GM18867 (cell line): ENCODE measurements around the gene LRRC4C.

Experiments used
- ATAC-seq: cut with Tn5 transposase; IDR thresholded peaks from one replicate; pipeline ENCODE4 v1.9.1; 2021; ENCODE audit warnings: mild to moderate bottlenecking, moderate library complexity; ENCODE audit not compliant: unreplicated experiment

Gene LRRC4C

GRCh38 chr11:41419901-41420300 is 39.6 kb downstream of the LRRC4C start:
- ATAC-seq, result no peak

DNA sequence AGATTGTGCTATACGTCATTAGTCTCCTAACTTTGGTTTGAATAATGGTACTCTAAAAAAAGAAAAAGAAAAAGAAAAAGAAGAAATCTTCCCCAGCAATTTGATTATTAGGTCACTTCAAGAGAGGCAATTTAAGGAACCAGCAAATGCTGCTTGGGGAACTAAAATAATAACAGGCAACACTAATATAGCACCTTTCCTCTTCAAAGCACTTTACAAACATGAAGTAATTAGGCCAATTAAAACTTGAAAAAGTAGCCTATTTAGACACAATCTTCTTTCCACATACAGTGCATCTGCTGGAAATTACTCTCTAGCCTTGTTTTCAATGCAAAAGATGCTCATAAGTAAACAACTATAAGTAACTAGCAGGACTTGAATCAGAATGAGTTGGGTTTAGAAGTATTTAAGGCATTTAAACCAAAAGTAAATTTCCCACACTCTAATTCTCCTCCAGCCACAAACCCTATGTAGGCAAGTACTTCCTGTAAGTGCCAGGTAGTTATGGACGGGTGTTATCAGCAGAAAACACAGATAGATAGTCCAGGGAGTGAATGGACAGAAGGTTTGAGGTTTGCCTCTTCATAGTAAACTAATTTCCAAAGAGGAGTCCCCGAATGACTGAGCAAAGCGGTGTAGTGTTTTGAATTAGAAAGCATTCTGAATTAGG is 44.5 kb downstream of the LRRC4C start:
- no peak for ATAC-seq

GRCh38 chr11:41413843-41414242 is 45.6 kb downstream of the LRRC4C start:
- peak; percentile 95 for ATAC-seq

- ATAC-seq, result no peak
These were observed 53.6 kb downstream of the LRRC4C start for GRCh38 chr11:41405812-41406211.

DNA sequence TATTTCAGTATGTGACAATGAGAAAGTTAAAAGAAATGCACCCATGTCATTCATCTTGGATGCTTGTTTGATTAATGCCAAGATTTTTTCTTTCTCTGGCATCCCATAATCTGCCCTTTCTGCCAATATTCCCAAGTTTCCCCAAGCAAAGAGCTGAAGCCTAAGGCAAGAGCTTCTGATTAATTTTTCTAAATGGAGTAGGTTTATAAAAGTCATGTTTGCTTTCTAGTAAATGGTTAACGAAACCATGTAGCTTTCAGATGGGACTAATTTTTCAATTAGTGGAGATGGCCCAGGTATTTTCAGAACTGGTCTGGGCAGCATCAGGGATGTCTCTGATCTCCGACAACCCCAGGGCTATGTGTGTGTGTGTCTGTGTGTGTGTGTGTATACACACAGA is 55.3 kb downstream of the LRRC4C start:
- no peak for ATAC-seq

GRCh38 chr11:41403458-41403857 is 56.0 kb downstream of the LRRC4C start:
- no peak for ATAC-seq

DNA sequence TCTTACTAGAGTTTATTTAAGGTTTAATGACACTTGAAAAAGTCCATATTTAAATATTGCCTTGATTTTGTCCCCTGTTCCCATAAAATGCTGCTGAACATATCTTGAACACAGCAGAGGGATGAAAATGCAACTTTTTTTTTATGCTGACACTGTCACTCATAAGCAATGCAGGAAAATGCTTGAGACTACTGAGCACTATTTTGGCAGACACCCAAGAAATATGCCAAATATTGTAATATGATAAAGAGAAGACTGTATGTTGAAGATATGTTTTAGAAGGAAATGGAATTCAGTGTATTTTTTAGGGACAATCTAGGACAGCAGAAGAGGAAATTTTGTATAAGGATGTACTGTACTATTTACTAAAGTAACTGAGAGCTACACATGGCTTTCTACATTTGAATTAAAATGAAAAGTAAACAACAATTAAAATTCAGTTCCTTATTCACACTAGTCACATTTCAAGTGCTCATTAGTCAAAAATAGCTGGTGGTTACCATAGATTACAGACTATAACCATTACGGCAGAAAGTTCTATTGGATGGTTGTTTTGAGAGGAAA is 58.6 kb downstream of the LRRC4C start:
- ATAC-seq, result no peak

GRCh38 chr11:41400124-41400523 is 59.3 kb downstream of the LRRC4C start:
- no peak for ATAC-seq

GRCh38 chr11:41399323-41399722 is 60.1 kb downstream of the LRRC4C start:
- ATAC-seq, result no peak

GRCh38 chr11:41398175-41398574 is 61.3 kb downstream of the LRRC4C start:
- ATAC-seq, result no peak

DNA sequence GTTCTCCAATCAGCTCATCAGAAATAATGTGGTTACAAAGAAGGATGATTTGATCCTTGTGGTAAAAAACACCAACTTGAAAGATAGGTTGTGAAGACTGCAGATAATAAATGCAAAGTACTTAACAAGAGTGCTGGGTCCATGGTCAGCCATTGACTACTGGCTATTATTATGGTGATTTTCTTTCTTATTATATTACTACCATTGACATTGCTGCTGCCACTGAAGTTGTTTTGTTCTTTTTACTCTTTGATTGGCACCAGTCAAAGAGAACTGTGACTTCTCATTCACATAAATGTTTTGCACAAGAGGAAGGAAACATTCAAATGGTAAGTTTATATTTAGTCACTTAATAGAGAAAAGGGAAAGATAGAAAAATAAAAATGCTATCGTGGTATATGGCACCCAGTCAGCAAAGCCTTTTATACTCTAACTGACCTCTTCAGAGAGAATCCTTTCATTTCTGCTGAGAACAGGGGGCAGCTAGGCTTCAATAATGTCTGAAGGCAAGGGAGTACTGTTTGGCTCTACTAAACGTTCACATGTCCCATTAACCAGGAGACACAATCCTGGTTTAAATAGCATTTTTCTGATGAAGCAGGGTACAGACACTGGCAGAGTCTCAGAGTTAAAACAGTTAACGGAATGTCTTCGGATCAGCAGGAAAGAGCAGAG is 64.8 kb downstream of the LRRC4C start:
- no peak for ATAC-seq

DNA sequence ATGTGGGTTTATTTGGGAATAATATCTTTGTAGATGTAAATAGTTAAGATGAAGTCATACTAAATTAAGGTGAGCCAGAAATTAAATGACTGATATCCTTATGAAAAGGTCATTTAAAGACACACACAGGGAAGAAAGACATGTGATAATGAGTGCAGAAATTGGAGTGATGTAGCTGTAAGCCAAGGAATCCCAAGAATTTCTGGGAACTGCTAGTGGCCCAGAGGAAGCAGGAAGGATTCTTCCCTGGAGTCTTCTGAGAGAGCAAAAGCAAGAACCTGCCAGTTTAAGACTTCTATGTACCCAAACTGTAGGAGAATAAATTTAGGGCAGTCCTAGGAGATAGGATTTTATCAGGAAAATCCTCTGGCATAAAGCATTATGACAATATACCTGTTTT is 66.9 kb downstream of the LRRC4C start:
- no peak for ATAC-seq

GRCh38 chr11:41389623-41390130 is 69.8 kb downstream of the LRRC4C start:
- no peak for ATAC-seq

DNA sequence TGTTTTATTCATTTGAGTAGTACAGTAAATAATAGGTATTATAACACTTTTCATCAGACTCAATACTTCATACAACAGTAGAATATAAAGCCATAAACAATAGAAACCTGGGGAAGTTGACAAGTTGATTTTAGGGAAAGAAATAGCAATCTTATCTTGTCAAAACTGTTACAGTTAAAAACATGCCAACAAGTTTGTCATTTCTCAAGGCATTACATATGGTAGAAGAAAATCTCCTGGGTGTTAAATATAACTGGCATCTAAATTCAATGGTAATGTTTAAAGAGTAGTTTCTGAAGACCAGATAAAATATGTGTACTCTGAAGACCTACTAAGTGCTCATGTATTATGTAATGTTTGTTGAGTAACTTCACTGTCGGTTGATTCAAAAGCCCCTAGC is 75.1 kb downstream of the LRRC4C start:
- ATAC-seq, result no peak

GRCh38 chr11:41383768-41384167 is 75.7 kb downstream of the LRRC4C start:
- no peak for ATAC-seq

- no peak for ATAC-seq
These were observed 76.5 kb downstream of the LRRC4C start for GRCh38 chr11:41382927-41383326.

- ATAC-seq, result no peak
These were observed 80.4 kb downstream of the LRRC4C start for GRCh38 chr11:41379084-41379483.

GRCh38 chr11:41377709-41378394 is 81.6 kb downstream of the LRRC4C start:
- ATAC-seq, result no peak

DNA sequence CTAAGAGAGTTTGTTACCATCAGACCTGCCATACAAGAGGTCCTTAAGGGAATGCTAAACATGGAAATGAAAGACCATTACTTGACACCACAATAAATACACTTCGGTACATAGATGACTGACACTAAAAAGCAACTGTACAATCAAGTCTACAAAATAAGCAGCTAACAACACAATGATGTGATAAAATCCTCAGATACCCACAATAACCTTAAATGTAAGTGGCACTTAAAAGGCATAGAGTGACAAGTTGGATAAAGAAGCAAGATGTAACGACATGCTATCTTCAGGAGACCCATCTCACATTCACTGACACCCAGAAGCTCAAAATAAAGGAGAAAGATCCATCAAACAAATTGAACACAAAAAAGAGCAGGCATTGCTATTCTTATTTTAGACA is 107.6 kb downstream of the LRRC4C start:
- no peak for ATAC-seq

DNA sequence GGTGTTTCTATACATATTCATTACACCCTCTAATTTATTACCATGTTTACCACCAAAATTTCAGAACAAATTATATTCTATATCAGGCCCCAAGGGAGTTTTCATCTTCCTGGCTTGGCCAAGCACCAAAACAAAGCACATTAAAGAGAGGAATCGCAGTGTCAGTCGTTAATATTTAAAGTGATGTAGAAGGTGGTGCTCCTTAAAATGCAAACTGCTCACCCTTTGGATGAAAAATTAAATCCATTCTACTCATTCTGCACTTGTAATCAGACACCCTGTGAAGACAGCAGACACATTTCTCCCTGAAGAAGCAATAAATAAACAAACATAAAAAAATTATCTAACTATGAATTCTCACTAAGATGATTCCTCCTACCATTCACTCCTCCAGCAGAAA is 113.4 kb downstream of the LRRC4C start:
- no peak for ATAC-seq
